Astrocyte (in vitro differentiated cells and primary cell): ENCODE data around the gene BMP6. TPM values are rescaled to one million over a fixed set of nuclear protein-coding genes. Genes with fewer than 3 reads are reported as not detected.

Source experiments
- DNase-seq: peaks from one replicate; pipeline ENCODE4 v3.0.0-alpha.2; 2010; ENCODE audit warnings: low read depth
- FAIRE-seq: peaks from 2 replicates; lab custom pipeline; 2011; peaks lifted over from hg19 to GRCh38; lab: Jason Lieb, UNC
- H2AFZ ChIP-seq: 2 replicates; pipeline ENCODE4 v1.6.0; 2012; ENCODE audit warnings: low read depth, low read length, inconsistent platforms
- H3K27ac ChIP-seq: 2 replicates; pipeline ENCODE4 v1.5.1; 2011; ENCODE audit warnings: low read depth, low read length, inconsistent platforms
- H3K27me3 ChIP-seq: 2 replicates; pipeline ENCODE4 v1.6.0; 2011; ENCODE audit warnings: low read length, inconsistent platforms; ENCODE audit not compliant: insufficient read depth
- H3K36me3 ChIP-seq: 2 replicates; pipeline ENCODE4 v1.5.1; 2011; ENCODE audit warnings: low read length, inconsistent platforms; ENCODE audit not compliant: insufficient read depth
- H3K4me1 ChIP-seq: 2 replicates; pipeline ENCODE4 v1.5.1; 2011; ENCODE audit warnings: low read length, inconsistent platforms; ENCODE audit not compliant: insufficient read depth
- H3K4me2 ChIP-seq: 2 replicates; pipeline ENCODE4 v1.6.0; 2012; ENCODE audit warnings: low read length, inconsistent platforms
- H3K4me3 ChIP-seq: 2 replicates; pipeline ENCODE4 v1.5.1; 2011; ENCODE audit warnings: low read depth, mild to moderate bottlenecking, low read length, inconsistent platforms; ENCODE audit not compliant: insufficient read depth
- H3K79me2 ChIP-seq: 2 replicates; pipeline ENCODE4 v1.6.0; 2012; ENCODE audit warnings: mild to moderate bottlenecking, low read length, inconsistent platforms; ENCODE audit not compliant: insufficient read depth
- H3K9ac ChIP-seq: 2 replicates; pipeline ENCODE4 v1.6.0; 2012; ENCODE audit warnings: mild to moderate bottlenecking, low read length, inconsistent platforms
- H3K9me3 ChIP-seq: 2 replicates; pipeline ENCODE4 v1.5.1; 2012; ENCODE audit warnings: low read depth, mild to moderate bottlenecking, low read length, inconsistent platforms; ENCODE audit not compliant: insufficient read depth
- H4K20me1 ChIP-seq: 2 replicates; pipeline ENCODE4 v1.6.0; 2012; ENCODE audit warnings: low read length, inconsistent platforms; ENCODE audit not compliant: insufficient read depth
- H3K27ac Mint-ChIP-seq: one replicate; pipeline ENCODE4 v1.8.0; 2021; ENCODE audit warnings: mild to moderate bottlenecking, mixed read lengths; ENCODE audit not compliant: unreplicated experiment
- H3K27me3 Mint-ChIP-seq: one replicate; pipeline ENCODE4 v1.8.0; 2021; ENCODE audit warnings: low read depth, mixed read lengths; ENCODE audit not compliant: unreplicated experiment
- H3K36me3 Mint-ChIP-seq: one replicate; pipeline ENCODE4 v1.8.0; 2021; ENCODE audit warnings: low read depth, mixed read lengths; ENCODE audit not compliant: unreplicated experiment
- H3K4me1 Mint-ChIP-seq: one replicate; pipeline ENCODE4 v1.8.0; 2021; ENCODE audit warnings: low read depth, mixed read lengths; ENCODE audit not compliant: unreplicated experiment
- H3K4me3 Mint-ChIP-seq: one replicate; pipeline ENCODE4 v1.8.0; 2021; ENCODE audit warnings: mild to moderate bottlenecking, moderate library complexity, mixed read lengths; ENCODE audit not compliant: unreplicated experiment
- H3K9me3 Mint-ChIP-seq: one replicate; pipeline ENCODE4 v1.8.0; 2021; ENCODE audit warnings: mild to moderate bottlenecking, mixed read lengths; ENCODE audit not compliant: unreplicated experiment
- CTCF ChIP-seq: IDR thresholded peaks from 2 replicates; pipeline ENCODE4 v1.5.1; 2011; ENCODE audit warnings: low read depth, mild to moderate bottlenecking, inconsistent platforms, low read length, moderate library complexity; ENCODE audit not compliant: insufficient read depth
- EZH2 ChIP-seq: IDR thresholded peaks from 2 replicates; pipeline ENCODE4 v1.6.1; 2012; ENCODE audit warnings: mild to moderate bottlenecking, low read length, inconsistent platforms; ENCODE audit not compliant: insufficient read depth
- total RNA-seq: library from RNA; stranded (reverse); gene quantifications from 2 replicates; pipeline ENCODE4 v1.2.1, GENCODE V29; 2021

BMP6 gene
- total RNA-seq, 1 donor from 2014 or later: 2.8 TPM

GRCh38 chr6:7802662-7803061 lies 76.8 kb downstream of the BMP6 start:
- Histone ChIP-seq H3K27me3 (no peaks in the 10 kb centered on the region), H4K20me1 (no peaks in the 10 kb centered on the region), H3K79me2 (no peaks in the 10 kb centered on the region), H3K4me1 (no peaks in the 10 kb centered on the region), H3K27ac (no peak overlapping the region), H3K4me2 (no peak overlapping the region), H3K4me3 (no peak overlapping the region), H3K9me3 (no peaks in the 10 kb centered on the region), H2AFZ (no peak overlapping the region), H3K9ac (no peak overlapping the region), H3K36me3 (no peaks in the 10 kb centered on the region)
- no peak for FAIRE-seq
- DNase-seq: no peak
- no peaks in the 10 kb centered on the region for H3K36me3 Mint-ChIP-seq
- TF ChIP-seq CTCF: no peak
- no peak for TF ChIP-seq EZH2
- no peaks in the 10 kb centered on the region for H3K27me3 Mint-ChIP-seq
- no peak overlapping the region for H3K4me3 Mint-ChIP-seq
- no peak overlapping the region for H3K27ac Mint-ChIP-seq
- H3K4me1 Mint-ChIP-seq: peaks cover 15% of the 10 kb centered on the region
- H3K9me3 Mint-ChIP-seq: no peaks in the 10 kb centered on the region

- no peak overlapping the region for H3K4me2 ChIP-seq
- no peaks in the 10 kb centered on the region for H3K9me3 ChIP-seq
- H3K36me3 ChIP-seq: no peaks in the 10 kb centered on the region
- Mint-ChIP-seq H3K27me3 (no peaks in the 10 kb centered on the region), H3K27ac (no peak overlapping the region), H3K36me3 (no peaks in the 10 kb centered on the region), H3K4me1 (peaks cover 15% of the 10 kb centered on the region), H3K9me3 (no peaks in the 10 kb centered on the region), H3K4me3 (no peak overlapping the region)
- FAIRE-seq (no peak), DNase-seq (no peak)
- H4K20me1 ChIP-seq: no peaks in the 10 kb centered on the region
- H3K27me3 ChIP-seq: no peaks in the 10 kb centered on the region
- H2AFZ ChIP-seq: no peak overlapping the region
- no peaks in the 10 kb centered on the region for H3K4me1 ChIP-seq
- H3K79me2 ChIP-seq: no peaks in the 10 kb centered on the region
- no peak overlapping the region for H3K4me3 ChIP-seq
- TF ChIP-seq CTCF (no peak), EZH2 (no peak)
- H3K27ac ChIP-seq: no peak overlapping the region
- no peak overlapping the region for H3K9ac ChIP-seq
These were observed 77.3 kb downstream of the BMP6 start for GRCh38 chr6:7803214-7803613.

DNA sequence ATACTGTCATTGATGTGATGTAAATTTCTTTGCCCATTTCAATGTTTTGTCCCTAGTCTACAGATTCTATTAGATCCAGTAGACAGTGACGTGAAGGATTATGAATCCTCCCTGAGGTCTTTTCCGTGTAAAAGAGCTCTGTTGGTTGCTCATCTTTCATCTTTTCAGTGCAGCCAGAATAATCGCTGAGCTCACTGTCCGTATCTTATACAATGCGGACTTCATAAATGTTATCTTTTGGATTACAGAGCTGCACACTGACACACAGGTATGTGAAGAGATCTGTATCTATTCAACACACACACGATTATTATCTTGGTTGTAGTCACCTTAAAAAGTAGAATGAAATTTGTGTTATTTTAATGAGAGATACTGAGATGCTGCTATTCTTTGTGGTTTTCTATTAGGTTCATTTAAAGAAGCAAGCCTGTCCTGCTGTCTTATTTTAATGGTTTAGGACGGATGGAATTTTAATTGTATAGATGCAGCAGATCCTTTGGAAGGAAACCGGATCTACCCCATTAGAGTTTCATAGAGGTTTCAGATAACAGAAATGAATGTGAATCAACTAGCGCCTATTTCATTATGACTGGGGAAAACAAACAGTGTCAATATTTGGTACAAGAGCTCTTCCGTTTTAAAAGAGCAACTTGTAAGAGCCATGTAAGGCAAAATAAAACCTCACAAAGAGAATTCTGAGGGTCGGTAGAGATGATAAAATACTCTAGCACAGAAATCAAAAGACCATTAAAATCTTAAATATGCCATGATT lies 79.4 kb downstream of the BMP6 start:
- H2AFZ ChIP-seq: no peak overlapping the region
- Mint-ChIP-seq H3K27me3 (no peaks in the 10 kb centered on the region), H3K4me3 (no peak overlapping the region), H3K9me3 (no peaks in the 10 kb centered on the region), H3K36me3 (no peaks in the 10 kb centered on the region), H3K4me1 (peaks cover 17% of the 10 kb centered on the region), H3K27ac (peak overlapping the region; percentile 85)
- TF ChIP-seq CTCF (no peak), EZH2 (no peak)
- no peaks in the 10 kb centered on the region for H3K9me3 ChIP-seq
- no peaks in the 10 kb centered on the region for H4K20me1 ChIP-seq
- no peaks in the 10 kb centered on the region for H3K79me2 ChIP-seq
- peak overlapping the region; percentile 12 for H3K4me2 ChIP-seq
- H3K27me3 ChIP-seq: no peaks in the 10 kb centered on the region
- H3K4me1 ChIP-seq: no peaks in the 10 kb centered on the region
- DNase-seq: no peak
- FAIRE-seq: no peak
- H3K9ac ChIP-seq: no peak overlapping the region
- H3K36me3 ChIP-seq: no peaks in the 10 kb centered on the region
- H3K4me3 ChIP-seq: no peak overlapping the region
- H3K27ac ChIP-seq: no peak overlapping the region
